ENCODE results near the gene MAP3K6.

- TF ChIP-seq CTCF (IDR thresholded peaks at IDR 0.05) = peak in 3 of 4 experiments; percentile 91 to 92 (median 92)
- no peak for TF ChIP-seq POLR2AphosphoS5 (IDR thresholded peaks at IDR 0.05)
- no peak for TF ChIP-seq POLR2A (IDR thresholded peaks at IDR 0.05)
- TF ChIP-seq EP300 (IDR thresholded peaks at IDR 0.05) = no peak
Measured at GRCh38 chr1:27388337-27389005, 21.7 kb upstream of the MAP3K6 start.
